HG02938 (cell line): ENCODE data around the gene THBS2.

Experiments used
- ATAC-seq: cut with Tn5 transposase; IDR thresholded peaks from one replicate; pipeline ENCODE4 v1.9.1; 2021; ENCODE audit warnings: mild to moderate bottlenecking, moderate library complexity; ENCODE audit not compliant: unreplicated experiment

THBS2 gene

GRCh38 chr6:169168706-169169105 lies 84.9 kb downstream of the THBS2 start:
- ATAC-seq: no peak

- no peak for ATAC-seq
These were observed 85.4 kb downstream of the THBS2 start for GRCh38 chr6:169168302-169168630.

- ATAC-seq: no peak
These were observed 85.9 kb downstream of the THBS2 start for GRCh38 chr6:169167581-169168301.

GRCh38 chr6:169166896-169167580 lies 86.6 kb downstream of the THBS2 start:
- ATAC-seq: no peak
